ENCODE measurements around the gene TAF15. TPM values are rescaled to one million over a fixed set of nuclear protein-coding genes. Genes with fewer than 3 reads are reported as not detected.

TAF15 gene
- total and polyA plus RNA-seq, 2 experiments from 2014 or later = 27.2 to 75.2 TPM

- no peak for DNase-seq (ENCODE audit: low read depth in 1 of 2, low spot score in 1 of 2)
- no peak for TF ChIP-seq CTCF (IDR thresholded peaks at IDR 0.05; ENCODE audit: low read depth, low read length)
- Histone ChIP-seq H3K4me1 (ENCODE audit: low read depth) (no peaks in the 10 kb centered on the region), H3K36me3 (no peaks in the 10 kb centered on the region), H3K9me3 (ENCODE audit: low read depth) (no peaks in the 10 kb centered on the region), H3K27ac (no peak overlapping the region), H3K4me3 (no peak overlapping the region), H3K27me3 (no peaks in the 10 kb centered on the region)
Observed at GRCh38 chr17:35867574-35867973, 58.3 kb downstream of the TAF15 start.

GRCh38 chr17:35868737-35869136 is 59.5 kb downstream of the TAF15 start, which contains the start of gene HEATR9:
TSS of gene HEATR9 (minus strand) at chr17:35868891. CDS start at chr17:35868742, 149 bp downstream.
- no peak for DNase-seq (ENCODE audit: low read depth in 1 of 2, low spot score in 1 of 2)
- Histone ChIP-seq H3K4me3 (no peak within 1 kb of the TSS), H3K36me3 (no peaks in the 10 kb centered on the region), H3K4me1 (ENCODE audit: low read depth) (peaks cover 6% of the 10 kb centered on the region), H3K27me3 (no peaks in the 10 kb centered on the region), H3K27ac (no peak within 1 kb of the TSS), H3K9me3 (ENCODE audit: low read depth) (no peaks in the 10 kb centered on the region)
- TF ChIP-seq CTCF (IDR thresholded peaks at IDR 0.05; ENCODE audit: low read depth, low read length) = no peak

- Histone ChIP-seq H3K27ac (no peak overlapping the region), H3K4me1 (ENCODE audit: low read depth) (peaks cover 9% of the 10 kb centered on the region), H3K9me3 (ENCODE audit: low read depth) (no peaks in the 10 kb centered on the region), H3K4me3 (no peak overlapping the region), H3K36me3 (no peaks in the 10 kb centered on the region), H3K27me3 (no peaks in the 10 kb centered on the region)
- TF ChIP-seq CTCF (IDR thresholded peaks at IDR 0.05; ENCODE audit: low read depth, low read length) = no peak
- DNase-seq (ENCODE audit: low read depth in 1 of 2, low spot score in 1 of 2) = peak in 1 of 2 donors; percentile 14
Observed at GRCh38 chr17:35870906-35871819, 61.9 kb downstream of the TAF15 start.

- Histone ChIP-seq H3K4me1 (ENCODE audit: low read depth) (peaks cover 9% of the 10 kb centered on the region), H3K4me3 (no peak overlapping the region), H3K27ac (no peak overlapping the region), H3K27me3 (no peaks in the 10 kb centered on the region), H3K9me3 (ENCODE audit: low read depth) (no peaks in the 10 kb centered on the region), H3K36me3 (no peaks in the 10 kb centered on the region)
- no peak for TF ChIP-seq CTCF (IDR thresholded peaks at IDR 0.05; ENCODE audit: low read depth, low read length)
- no peak for DNase-seq (ENCODE audit: low read depth in 1 of 2, low spot score in 1 of 2)
Observed at GRCh38 chr17:35872196-35872980, 63.1 kb downstream of the TAF15 start.

- no peaks in the 10 kb centered on the region for H3K36me3 ChIP-seq
Observed at GRCh38 chr17:35875072-35875799, 66.0 kb downstream of the TAF15 start.

More at GRCh38 chr17:35875072-35875799, 66.0 kb downstream of the TAF15 start:
- no peak overlapping the region for H3K4me3 ChIP-seq
- H3K4me1 ChIP-seq (ENCODE audit: low read depth) = peaks cover 9% of the 10 kb centered on the region
- no peaks in the 10 kb centered on the region for H3K27me3 ChIP-seq
- no peak overlapping the region for H3K27ac ChIP-seq
- no peaks in the 10 kb centered on the region for H3K9me3 ChIP-seq (ENCODE audit: low read depth)
- TF ChIP-seq CTCF (IDR thresholded peaks at IDR 0.05; ENCODE audit: low read depth, low read length) = no peak
- DNase-seq (ENCODE audit: low read depth in 1 of 2, low spot score in 1 of 2) = no peak
